SK-N-MC (cell line): ENCODE results near the gene B3GNT2.

Experiments
- EZH2 ChIP-seq: fragments of 200-600 bp; sonication (generic); IDR thresholded peaks from one replicate; pipeline ENCODE4 v1.6.1; 2017; ENCODE audit warnings: antibody characterized with exemption
- POLR2AphosphoS5 ChIP-seq: IDR thresholded peaks from 2 replicates; pipeline ENCODE4 v1.6.1; 2012; ENCODE audit warnings: mild to moderate bottlenecking, low read depth, low read length, borderline replicate concordance

DNA sequence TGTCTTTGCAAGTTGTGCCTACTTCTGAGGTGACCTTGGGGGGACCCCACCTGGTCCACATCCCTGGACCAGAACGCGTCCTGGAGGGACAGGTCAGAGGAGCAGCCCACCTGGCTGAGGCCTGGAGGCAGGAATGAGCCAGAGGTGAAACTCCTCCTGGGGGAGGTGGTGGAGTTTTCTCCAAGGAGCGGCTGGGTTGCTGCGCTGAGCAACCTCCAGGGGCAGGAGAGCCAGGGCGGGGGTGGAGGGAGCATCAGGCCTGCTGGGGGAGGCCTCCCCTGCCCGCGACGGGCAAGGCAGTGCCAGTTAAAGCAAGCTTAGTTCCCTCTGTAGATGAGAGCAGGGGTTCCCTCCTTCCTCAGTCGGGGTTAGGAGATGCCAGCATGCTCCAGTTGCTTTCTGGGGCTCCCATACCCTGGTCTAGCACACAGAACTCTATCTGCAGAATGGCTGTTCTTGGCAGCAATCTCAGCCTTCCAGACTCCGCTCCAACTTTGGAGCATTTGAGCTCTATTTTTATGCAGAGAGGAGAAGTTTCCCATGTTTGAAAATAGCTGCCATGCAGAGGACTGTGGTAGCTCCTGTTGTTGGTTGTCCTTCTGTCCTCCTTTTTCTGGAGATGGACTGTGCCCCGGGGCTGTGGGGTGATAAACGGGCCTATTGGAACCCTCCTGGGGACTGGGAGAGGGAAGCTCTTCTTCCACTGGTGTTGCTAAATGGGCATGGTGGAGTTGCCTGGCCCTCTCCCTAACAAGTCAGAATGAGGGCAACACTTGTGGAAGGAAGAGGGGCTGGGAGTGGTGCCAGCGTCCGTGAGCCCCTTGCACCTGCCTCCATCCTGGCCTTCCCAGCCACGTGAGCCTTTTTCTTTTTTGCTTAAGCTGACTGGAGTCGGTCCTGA lies 39.1 kb downstream of the B3GNT2 start:
- no peak for TF ChIP-seq POLR2AphosphoS5
- TF ChIP-seq EZH2 = no peak
